ENCODE data around the gene KLHDC7B. TPM values are rescaled to one million over a fixed set of nuclear protein-coding genes. Genes with fewer than 3 reads are reported as not detected.

Gene KLHDC7B
- total RNA-seq, 2 donors from 2014 or later = not detected

DNA sequence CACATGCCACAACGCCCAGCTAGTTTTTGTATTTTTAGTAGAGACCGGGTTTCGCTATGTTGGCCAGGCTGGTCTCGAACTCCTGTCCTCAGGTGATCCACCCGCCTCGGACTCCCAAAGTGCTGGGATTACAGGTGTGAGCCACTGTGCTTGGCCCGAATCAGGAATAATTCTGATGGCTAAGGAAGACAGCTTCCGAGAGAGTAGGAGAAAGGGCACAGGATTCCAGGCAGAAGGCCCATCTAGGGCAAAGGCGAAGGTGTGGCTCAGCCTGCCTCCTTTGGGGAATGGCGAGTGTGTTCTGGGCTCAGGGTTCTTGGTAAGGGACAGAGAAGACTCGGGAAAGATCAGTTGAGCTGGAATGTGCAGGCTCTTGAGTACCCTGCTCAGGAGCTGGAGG, 18.6 kb downstream of the KLHDC7B start:
- Histone ChIP-seq H3K4me1 (peaks cover 0 to 10% of the 10 kb centered on the region in 2 donors), H3K9me3 (no peaks in the 10 kb centered on the region), H3K4me3 (no peak overlapping the region), H3K36me3 (peaks cover 21% of the 10 kb centered on the region), H3K27ac (peak overlapping the region; percentile 79 to 89), H3K27me3 (no peaks in the 10 kb centered on the region)
- no peak for DNase-seq (ENCODE audit: low spot score)
- TF ChIP-seq, protein P1, sequence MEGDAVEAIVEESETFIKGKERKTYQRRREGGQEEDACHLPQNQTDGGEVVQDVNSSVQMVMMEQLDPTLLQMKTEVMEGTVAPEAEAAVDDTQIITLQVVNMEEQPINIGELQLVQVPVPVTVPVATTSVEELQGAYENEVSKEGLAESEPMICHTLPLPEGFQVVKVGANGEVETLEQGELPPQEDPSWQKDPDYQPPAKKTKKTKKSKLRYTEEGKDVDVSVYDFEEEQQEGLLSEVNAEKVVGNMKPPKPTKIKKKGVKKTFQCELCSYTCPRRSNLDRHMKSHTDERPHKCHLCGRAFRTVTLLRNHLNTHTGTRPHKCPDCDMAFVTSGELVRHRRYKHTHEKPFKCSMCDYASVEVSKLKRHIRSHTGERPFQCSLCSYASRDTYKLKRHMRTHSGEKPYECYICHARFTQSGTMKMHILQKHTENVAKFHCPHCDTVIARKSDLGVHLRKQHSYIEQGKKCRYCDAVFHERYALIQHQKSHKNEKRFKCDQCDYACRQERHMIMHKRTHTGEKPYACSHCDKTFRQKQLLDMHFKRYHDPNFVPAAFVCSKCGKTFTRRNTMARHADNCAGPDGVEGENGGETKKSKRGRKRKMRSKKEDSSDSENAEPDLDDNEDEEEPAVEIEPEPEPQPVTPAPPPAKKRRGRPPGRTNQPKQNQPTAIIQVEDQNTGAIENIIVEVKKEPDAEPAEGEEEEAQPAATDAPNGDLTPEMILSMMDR (IDR thresholded peaks at IDR 0.05) = no peak

DNA sequence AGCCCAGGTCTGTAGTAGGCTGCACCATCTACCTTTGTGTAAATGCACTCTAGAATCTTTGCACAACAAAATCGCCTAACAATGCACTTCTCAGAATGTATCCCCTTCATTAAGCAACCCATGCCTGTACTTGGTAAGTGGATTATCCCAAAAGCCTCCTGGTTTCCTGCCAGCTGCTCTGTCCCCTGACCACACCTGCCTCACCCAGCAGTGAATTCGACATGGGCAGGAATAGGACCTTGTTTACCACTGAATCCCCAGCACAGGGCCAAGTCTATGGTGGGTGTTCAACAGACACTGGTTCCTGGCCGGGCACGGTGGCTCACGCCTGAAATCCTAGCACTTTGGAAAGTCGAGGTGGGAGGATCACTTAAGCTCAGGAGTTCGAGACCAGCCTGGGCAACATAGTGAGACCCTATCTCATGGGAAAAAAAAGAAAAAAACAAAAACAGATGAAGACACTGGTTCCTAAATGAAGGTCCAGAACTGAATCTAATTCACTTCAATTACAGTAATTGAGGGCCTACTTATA, 22.1 kb downstream of the KLHDC7B start:
- no peak for DNase-seq (ENCODE audit: low spot score)
- H3K27ac ChIP-seq = no peak overlapping the region
- H3K4me1 ChIP-seq = peaks cover 0 to 10% of the 10 kb centered on the region in 2 donors
- no peaks in the 10 kb centered on the region for H3K27me3 ChIP-seq
- H3K4me3 ChIP-seq = no peak overlapping the region
- H3K9me3 ChIP-seq = no peaks in the 10 kb centered on the region
- TF ChIP-seq, protein P1 (IDR thresholded peaks at IDR 0.05) = no peak
- H3K36me3 ChIP-seq = peaks cover 56% of the 10 kb centered on the region

DNA sequence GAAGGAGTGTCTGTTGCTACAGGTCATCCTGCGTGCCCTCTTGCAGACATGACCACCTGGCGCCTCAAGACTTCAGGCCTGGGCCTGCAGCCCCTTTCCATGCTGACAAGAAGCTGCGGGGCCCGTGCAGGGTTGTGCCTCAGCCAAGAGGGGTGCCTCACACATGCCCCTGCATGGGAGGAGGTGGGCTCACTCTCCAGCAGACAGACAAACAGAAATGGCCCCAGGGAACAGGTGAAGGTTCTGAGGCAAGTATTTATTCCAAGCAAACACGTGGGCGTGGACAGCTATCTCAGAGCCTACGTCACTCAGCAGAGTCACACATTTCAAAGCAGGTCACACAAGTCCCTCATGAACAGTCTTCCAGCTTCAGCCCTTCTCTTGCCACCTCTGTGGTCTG, 22.9 kb downstream of the KLHDC7B start:
- Histone ChIP-seq H3K4me1 (peaks cover 0 to 3% of the 10 kb centered on the region in 2 donors), H3K36me3 (peaks cover 64% of the 10 kb centered on the region), H3K4me3 (no peak overlapping the region), H3K27me3 (no peaks in the 10 kb centered on the region), H3K27ac (no peak overlapping the region), H3K9me3 (no peaks in the 10 kb centered on the region)
- TF ChIP-seq, protein P1 (IDR thresholded peaks at IDR 0.05) = no peak
- DNase-seq (ENCODE audit: low spot score) = no peak

DNA sequence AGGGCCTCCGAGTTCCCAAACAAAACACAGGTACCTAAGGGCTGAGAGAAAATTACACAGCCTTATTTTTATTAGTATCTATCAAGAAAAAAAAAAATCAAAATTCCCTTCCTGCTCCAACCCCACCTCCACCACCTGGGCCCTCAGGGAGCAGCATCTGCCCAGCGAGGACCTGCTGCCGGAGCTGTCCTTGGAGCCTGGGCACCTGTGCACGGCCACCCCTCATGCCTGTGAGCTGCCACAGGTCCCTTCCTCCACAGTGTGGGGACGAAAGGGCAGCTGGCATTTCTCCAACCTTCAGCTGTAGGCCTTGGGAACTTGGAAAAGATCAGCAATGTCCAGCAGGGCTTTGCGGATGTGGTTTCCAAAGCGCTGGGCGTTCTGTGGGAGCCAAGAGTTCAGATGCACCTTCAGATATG, 23.4 kb downstream of the KLHDC7B start:
- H3K36me3 ChIP-seq = peaks cover 68% of the 10 kb centered on the region
- H3K27ac ChIP-seq = no peak overlapping the region
- TF ChIP-seq, protein P1 (IDR thresholded peaks at IDR 0.05) = no peak

DNA sequence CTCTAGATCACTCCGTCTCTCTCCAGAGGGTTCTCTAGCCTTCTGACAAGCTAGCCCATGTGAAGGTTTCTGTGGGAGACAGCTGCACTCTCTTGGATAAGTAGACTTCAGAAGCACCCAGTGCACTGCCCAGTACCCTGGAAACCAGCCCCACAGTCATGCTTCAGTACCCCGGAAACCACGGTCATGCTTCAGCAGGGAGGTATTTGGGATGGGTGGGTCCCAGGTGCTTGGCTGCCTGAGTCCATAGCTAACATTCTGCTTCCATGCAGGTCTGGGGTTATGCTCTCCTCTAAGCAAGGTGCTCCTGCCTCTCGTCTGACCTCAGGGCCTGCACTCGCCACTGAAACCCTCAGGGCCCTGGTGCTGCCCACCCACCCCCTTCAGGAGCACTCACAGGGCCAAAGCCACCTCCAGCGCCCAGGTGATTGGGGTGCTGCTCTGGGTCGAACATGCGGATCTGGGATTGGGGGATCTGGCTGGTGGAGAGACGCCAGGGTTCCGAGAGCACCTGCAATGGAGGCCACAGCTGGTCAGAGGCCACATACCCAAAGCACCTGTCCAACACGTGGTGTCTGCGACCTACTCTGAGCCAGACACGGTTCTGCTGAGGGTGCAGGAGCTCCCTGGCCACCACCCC, 24.3 kb downstream of the KLHDC7B start:
- Histone ChIP-seq H3K4me1 (no peaks in the 10 kb centered on the region), H3K9me3 (no peaks in the 10 kb centered on the region), H3K27me3 (no peaks in the 10 kb centered on the region), H3K4me3 (no peak overlapping the region), H3K36me3 (peaks cover 72% of the 10 kb centered on the region), H3K27ac (no peak overlapping the region)
- no peak for DNase-seq (ENCODE audit: low spot score)
- TF ChIP-seq, protein P1 (IDR thresholded peaks at IDR 0.05) = no peak

More for the DNA sequence above, 23.4 kb downstream of the KLHDC7B start:
- Histone ChIP-seq H3K9me3 (no peaks in the 10 kb centered on the region), H3K27me3 (no peaks in the 10 kb centered on the region), H3K4me3 (no peak overlapping the region), H3K4me1 (no peaks in the 10 kb centered on the region)
- DNase-seq (ENCODE audit: low spot score) = no peak
